ENCODE measurements around the gene PMFBP1.
A peak's percentile ranks its signal among the peaks of the same experiment; 100 is the strongest.

Gene PMFBP1

GRCh38 chr16:72137380-72138063, 34.4 kb downstream of the PMFBP1 start:
- Histone ChIP-seq H3K27ac (ENCODE audit: low read depth in 2 of 2, low read length in 2 of 2) (no peak overlapping the region), H3K4me3 (ENCODE audit: low read length in 2 of 2) (no peak overlapping the region), H3K27me3 (ENCODE audit: control insufficient read depth in 2 of 2, insufficient read depth in 2 of 2, low read length in 2 of 2) (no peaks in the 10 kb centered on the region), H3K36me3 (ENCODE audit: control insufficient read depth in 2 of 2, insufficient read depth in 2 of 2, low read length in 2 of 2) (no peaks in the 10 kb centered on the region), H3K9me3 (ENCODE audit: control insufficient read depth in 2 of 2, low read length in 2 of 2) (no peaks in the 10 kb centered on the region), H3K4me1 (ENCODE audit: control insufficient read depth in 2 of 2, insufficient read depth in 2 of 2, low read length in 2 of 2) (no peaks in the 10 kb centered on the region), H3K9ac (ENCODE audit: low read depth in 1 of 2, low read length in 2 of 2) (no peak overlapping the region)

GRCh38 chr16:72134507-72134906, 37.4 kb downstream of the PMFBP1 start:
- H3K4me3 ChIP-seq (ENCODE audit: low read length in 2 of 2): no peak overlapping the region
- no peaks in the 10 kb centered on the region for H3K9me3 ChIP-seq (ENCODE audit: control insufficient read depth in 2 of 2, low read length in 2 of 2)
- H3K27me3 ChIP-seq (ENCODE audit: control insufficient read depth in 2 of 2, insufficient read depth in 2 of 2, low read length in 2 of 2): no peaks in the 10 kb centered on the region
- no peaks in the 10 kb centered on the region for H3K36me3 ChIP-seq (ENCODE audit: control insufficient read depth in 2 of 2, insufficient read depth in 2 of 2, low read length in 2 of 2)
- no peak overlapping the region for H3K27ac ChIP-seq (ENCODE audit: low read depth in 2 of 2, low read length in 2 of 2)
- no peak overlapping the region for H3K9ac ChIP-seq (ENCODE audit: low read depth in 1 of 2, low read length in 2 of 2)
- H3K4me1 ChIP-seq (ENCODE audit: control insufficient read depth in 2 of 2, insufficient read depth in 2 of 2, low read length in 2 of 2): no peaks in the 10 kb centered on the region

- Histone ChIP-seq H3K27ac (ENCODE audit: low read depth in 2 of 2, low read length in 2 of 2) (no peak overlapping the region), H3K4me1 (ENCODE audit: control insufficient read depth in 2 of 2, insufficient read depth in 2 of 2, low read length in 2 of 2) (no peaks in the 10 kb centered on the region), H3K9me3 (ENCODE audit: control insufficient read depth in 2 of 2, low read length in 2 of 2) (no peaks in the 10 kb centered on the region), H3K4me3 (ENCODE audit: low read length in 2 of 2) (no peak overlapping the region), H3K36me3 (ENCODE audit: control insufficient read depth in 2 of 2, insufficient read depth in 2 of 2, low read length in 2 of 2) (no peaks in the 10 kb centered on the region), H3K9ac (ENCODE audit: low read depth in 1 of 2, low read length in 2 of 2) (no peak overlapping the region), H3K27me3 (ENCODE audit: control insufficient read depth in 2 of 2, insufficient read depth in 2 of 2, low read length in 2 of 2) (no peaks in the 10 kb centered on the region)
These were observed 39.2 kb downstream of the PMFBP1 start for GRCh38 chr16:72132726-72133125.

- no peak overlapping the region for H3K9ac ChIP-seq (ENCODE audit: low read depth in 1 of 2, low read length in 2 of 2)
- H3K9me3 ChIP-seq (ENCODE audit: control insufficient read depth in 2 of 2, low read length in 2 of 2): no peaks in the 10 kb centered on the region
- no peak overlapping the region for H3K27ac ChIP-seq (ENCODE audit: low read depth in 2 of 2, low read length in 2 of 2)
- no peak overlapping the region for H3K4me3 ChIP-seq (ENCODE audit: low read length in 2 of 2)
- H3K27me3 ChIP-seq (ENCODE audit: control insufficient read depth in 2 of 2, insufficient read depth in 2 of 2, low read length in 2 of 2): no peaks in the 10 kb centered on the region
- peaks cover 2% of the 10 kb centered on the region in 2 donors for H3K4me1 ChIP-seq (ENCODE audit: control insufficient read depth in 2 of 2, insufficient read depth in 2 of 2, low read length in 2 of 2)
- H3K36me3 ChIP-seq (ENCODE audit: control insufficient read depth in 2 of 2, insufficient read depth in 2 of 2, low read length in 2 of 2): no peaks in the 10 kb centered on the region
These were observed 40.9 kb downstream of the PMFBP1 start for GRCh38 chr16:72131036-72131435.

GRCh38 chr16:72129976-72130656, 41.8 kb downstream of the PMFBP1 start:
- Histone ChIP-seq H3K9ac (ENCODE audit: low read depth in 1 of 2, low read length in 2 of 2) (no peak overlapping the region), H3K4me3 (ENCODE audit: low read length in 2 of 2) (no peak overlapping the region), H3K36me3 (ENCODE audit: control insufficient read depth in 2 of 2, insufficient read depth in 2 of 2, low read length in 2 of 2) (no peaks in the 10 kb centered on the region), H3K27ac (ENCODE audit: low read depth in 2 of 2, low read length in 2 of 2) (no peak overlapping the region), H3K4me1 (ENCODE audit: control insufficient read depth in 2 of 2, insufficient read depth in 2 of 2, low read length in 2 of 2) (peaks cover 10% of the 10 kb centered on the region in 2 donors), H3K9me3 (ENCODE audit: control insufficient read depth in 2 of 2, low read length in 2 of 2) (no peaks in the 10 kb centered on the region), H3K27me3 (ENCODE audit: control insufficient read depth in 2 of 2, insufficient read depth in 2 of 2, low read length in 2 of 2) (no peaks in the 10 kb centered on the region)

GRCh38 chr16:72128701-72129100, 43.3 kb downstream of the PMFBP1 start:
- no peak overlapping the region for H3K27ac ChIP-seq (ENCODE audit: low read depth in 2 of 2, low read length in 2 of 2)
- no peaks in the 10 kb centered on the region for H3K36me3 ChIP-seq (ENCODE audit: control insufficient read depth in 2 of 2, insufficient read depth in 2 of 2, low read length in 2 of 2)
- H3K9ac ChIP-seq (ENCODE audit: low read depth in 1 of 2, low read length in 2 of 2): no peak overlapping the region
- no peaks in the 10 kb centered on the region for H3K9me3 ChIP-seq (ENCODE audit: control insufficient read depth in 2 of 2, low read length in 2 of 2)
- H3K4me1 ChIP-seq (ENCODE audit: control insufficient read depth in 2 of 2, insufficient read depth in 2 of 2, low read length in 2 of 2): peaks cover 12% of the 10 kb centered on the region in 2 donors
- H3K4me3 ChIP-seq (ENCODE audit: low read length in 2 of 2): no peak overlapping the region
- H3K27me3 ChIP-seq (ENCODE audit: control insufficient read depth in 2 of 2, insufficient read depth in 2 of 2, low read length in 2 of 2): no peaks in the 10 kb centered on the region

- no peaks in the 10 kb centered on the region for H3K36me3 ChIP-seq (ENCODE audit: control insufficient read depth in 2 of 2, insufficient read depth in 2 of 2, low read length in 2 of 2)
- no peaks in the 10 kb centered on the region for H3K9me3 ChIP-seq (ENCODE audit: control insufficient read depth in 2 of 2, low read length in 2 of 2)
- H3K27me3 ChIP-seq (ENCODE audit: control insufficient read depth in 2 of 2, insufficient read depth in 2 of 2, low read length in 2 of 2): no peaks in the 10 kb centered on the region
- H3K4me3 ChIP-seq (ENCODE audit: low read length in 2 of 2): no peak overlapping the region
- no peak overlapping the region for H3K27ac ChIP-seq (ENCODE audit: low read depth in 2 of 2, low read length in 2 of 2)
- no peak overlapping the region for H3K9ac ChIP-seq (ENCODE audit: low read depth in 1 of 2, low read length in 2 of 2)
- peaks cover 12% of the 10 kb centered on the region in 2 donors for H3K4me1 ChIP-seq (ENCODE audit: control insufficient read depth in 2 of 2, insufficient read depth in 2 of 2, low read length in 2 of 2)
These were observed 45.6 kb downstream of the PMFBP1 start for GRCh38 chr16:72126429-72126765.

- peaks cover 12% of the 10 kb centered on the region in 2 donors for H3K4me1 ChIP-seq (ENCODE audit: control insufficient read depth in 2 of 2, insufficient read depth in 2 of 2, low read length in 2 of 2)
- no peak overlapping the region for H3K9ac ChIP-seq (ENCODE audit: low read depth in 1 of 2, low read length in 2 of 2)
- H3K4me3 ChIP-seq (ENCODE audit: low read length in 2 of 2): no peak overlapping the region
- no peaks in the 10 kb centered on the region for H3K27me3 ChIP-seq (ENCODE audit: control insufficient read depth in 2 of 2, insufficient read depth in 2 of 2, low read length in 2 of 2)
- no peaks in the 10 kb centered on the region for H3K9me3 ChIP-seq (ENCODE audit: control insufficient read depth in 2 of 2, low read length in 2 of 2)
- H3K36me3 ChIP-seq (ENCODE audit: control insufficient read depth in 2 of 2, insufficient read depth in 2 of 2, low read length in 2 of 2): no peaks in the 10 kb centered on the region
- peak overlapping the region in 1 of 2 donors; percentile 27 for H3K27ac ChIP-seq (ENCODE audit: low read depth in 2 of 2, low read length in 2 of 2)
These were observed 46.1 kb downstream of the PMFBP1 start for GRCh38 chr16:72125635-72126428.

GRCh38 chr16:72124761-72125634, 47.0 kb downstream of the PMFBP1 start:
- no peaks in the 10 kb centered on the region for H3K9me3 ChIP-seq (ENCODE audit: control insufficient read depth in 2 of 2, low read length in 2 of 2)
- H3K9ac ChIP-seq (ENCODE audit: low read depth in 1 of 2, low read length in 2 of 2): no peak overlapping the region
- H3K4me3 ChIP-seq (ENCODE audit: low read length in 2 of 2): no peak overlapping the region
- no peaks in the 10 kb centered on the region for H3K27me3 ChIP-seq (ENCODE audit: control insufficient read depth in 2 of 2, insufficient read depth in 2 of 2, low read length in 2 of 2)
- no peaks in the 10 kb centered on the region for H3K36me3 ChIP-seq (ENCODE audit: control insufficient read depth in 2 of 2, insufficient read depth in 2 of 2, low read length in 2 of 2)
- no peak overlapping the region for H3K27ac ChIP-seq (ENCODE audit: low read depth in 2 of 2, low read length in 2 of 2)
- H3K4me1 ChIP-seq (ENCODE audit: control insufficient read depth in 2 of 2, insufficient read depth in 2 of 2, low read length in 2 of 2): peaks cover 12% of the 10 kb centered on the region in 2 donors
